Hepatocyte (in vitro differentiated cells): ENCODE data around the gene MAP3K20. TPM values are rescaled to one million over a fixed set of nuclear protein-coding genes. Genes with fewer than 3 reads are reported as not detected.
A peak's percentile ranks its signal among the peaks of the same experiment; 100 is the strongest.

ENCODE experiments used
- DNase-seq: peaks from one replicate; pipeline ENCODE4 v3.0.0-alpha.2; 2016; ENCODE audit warnings: low spot score
- H2AFZ ChIP-seq: fragments of 200-600 bp; sonication (generic); 2 replicates; pipeline ENCODE4 v1.6.0; 2016; ENCODE audit warnings: antibody characterized with exemption, mild to moderate bottlenecking
- H3K27ac ChIP-seq: fragments of 200-600 bp; sonication (generic); 2 replicates; pipeline ENCODE4 v1.5.1; 2016; ENCODE audit warnings: mild to moderate bottlenecking
- H3K27me3 ChIP-seq: fragments of 200-600 bp; sonication (generic); 2 replicates; pipeline ENCODE4 v1.6.1; 2016
- H3K36me3 ChIP-seq: fragments of 200-600 bp; sonication (generic); replicated peaks from 2 replicates; pipeline ENCODE4 v1.5.1; 2016; ENCODE audit warnings: low read depth; ENCODE audit not compliant: insufficient read depth
- H3K4me1 ChIP-seq: fragments of 200-600 bp; sonication (generic); 2 replicates; pipeline ENCODE4 v1.5.1; 2016; ENCODE audit warnings: mild to moderate bottlenecking, moderate library complexity; ENCODE audit not compliant: insufficient read depth
- H3K4me2 ChIP-seq: fragments of 200-600 bp; sonication (generic); 2 replicates; pipeline ENCODE4 v1.6.0; 2016
- H3K4me3 ChIP-seq: fragments of 200-600 bp; sonication (generic); 2 replicates; pipeline ENCODE4 v1.5.1; 2016; ENCODE audit warnings: mild to moderate bottlenecking
- H3K79me2 ChIP-seq: fragments of 200-600 bp; sonication (generic); 2 replicates; pipeline ENCODE4 v1.6.0; 2017; ENCODE audit warnings: mild to moderate bottlenecking
- H3K9me2 ChIP-seq: fragments of 200-600 bp; sonication (generic); replicated peaks from 2 replicates; pipeline ENCODE4 v1.6.0; 2017; ENCODE audit warnings: mild to moderate bottlenecking; ENCODE audit not compliant: insufficient read depth
- H3K9me3 ChIP-seq: fragments of 200-600 bp; sonication (generic); 2 replicates; pipeline ENCODE4 v1.5.1; 2016; ENCODE audit warnings: low read depth, mild to moderate bottlenecking
- H4K20me1 ChIP-seq: fragments of 200-600 bp; sonication (generic); 2 replicates; pipeline ENCODE4 v1.6.0; 2016; ENCODE audit warnings: mild to moderate bottlenecking; ENCODE audit not compliant: insufficient read depth, poor library complexity, severe bottlenecking
- CTCF ChIP-seq: fragments of 200-600 bp; sonication (generic); IDR thresholded peaks from 2 replicates; pipeline ENCODE4 v1.5.1; 2016; ENCODE audit warnings: antibody characterized with exemption, mild to moderate bottlenecking; ENCODE audit not compliant: poor library complexity
- EZH2 ChIP-seq: fragments of 200-600 bp; sonication (generic); IDR thresholded peaks from 2 replicates; pipeline ENCODE4 v1.6.1; 2016; ENCODE audit warnings: antibody characterized with exemption, mild to moderate bottlenecking, borderline replicate concordance
- EZH2phosphoT487 ChIP-seq: fragments of 200-600 bp; sonication (generic); IDR thresholded peaks from one replicate; pipeline ENCODE4 v1.6.1; 2018; ENCODE audit warnings: antibody characterized with exemption, mild to moderate bottlenecking, low read depth, moderate library complexity; ENCODE audit not compliant: unreplicated experiment, severe bottlenecking
- WGBS: methylation state at CpG from one replicate; pipeline ENCODE4 v1.1.6; 2016; ENCODE audit warnings: low lambda C conversion rate; ENCODE audit errors: missing lambda C conversion rate; 5-methylcytosine and 5-hydroxymethylcytosine counted together
- polyA plus RNA-seq: library from polyadenylated mRNA; unstranded; fragments of >200 nt; fragmentation: Nextera tagmentation; extraction: Ambion mirVana; gene quantifications from 2 replicates; pipeline ENCODE4 v1.2.1, GENCODE V29; 2016
- total RNA-seq: library from RNA; depleted of rRNA; stranded (reverse); fragments of >200 nt; gene quantifications from 2 replicates; pipeline ENCODE4 v1.2.3, GENCODE V29; 2014

Gene MAP3K20
- total and polyA plus RNA-seq, 2 experiments from 2014 or later, result 16.5 to 23.3 TPM

GRCh38 chr2:173045181-173045580 is 30.5 kb upstream of the MAP3K20 start:
- Histone ChIP-seq H3K9me2 (no peaks in the 10 kb centered on the region), H2AFZ (no peak overlapping the region), H3K36me3 (no peaks in the 10 kb centered on the region), H4K20me1 (no peaks in the 10 kb centered on the region), H3K4me3 (no peak overlapping the region), H3K4me1 (peaks cover 27% of the 10 kb centered on the region), H3K4me2 (no peak overlapping the region), H3K27me3 (no peaks in the 10 kb centered on the region), H3K79me2 (no peaks in the 10 kb centered on the region), H3K27ac (peak overlapping the region; percentile 14), H3K9me3 (no peaks in the 10 kb centered on the region)
- 66% methylated on average over 2 of the region's 2 CpGs for WGBS
- DNase-seq, result no peak
- TF ChIP-seq EZH2 (no peak), CTCF (no peak), EZH2phosphoT487 (no peak)

- Histone ChIP-seq H3K27ac (peak overlapping the region; percentile 81), H3K27me3 (no peaks in the 10 kb centered on the region), H3K4me3 (no peak overlapping the region), H3K4me1 (peaks cover 34% of the 10 kb centered on the region), H4K20me1 (no peaks in the 10 kb centered on the region), H3K4me2 (no peak overlapping the region), H3K36me3 (no peaks in the 10 kb centered on the region), H3K9me3 (no peaks in the 10 kb centered on the region), H3K79me2 (no peaks in the 10 kb centered on the region), H2AFZ (no peak overlapping the region), H3K9me2 (no peaks in the 10 kb centered on the region)
- DNase-seq, result peak; percentile 25
- no peak for TF ChIP-seq EZH2phosphoT487
- no peak for TF ChIP-seq CTCF
- TF ChIP-seq EZH2, result no peak
- 80% methylated on average over 3 of the region's 3 CpGs for WGBS
These were observed 27.1 kb upstream of the MAP3K20 start for GRCh38 chr2:173048522-173048896.

GRCh38 chr2:173048897-173049661 is 26.6 kb upstream of the MAP3K20 start:
- no peaks in the 10 kb centered on the region for H3K9me3 ChIP-seq
- H3K4me3 ChIP-seq, result no peak overlapping the region
- no peaks in the 10 kb centered on the region for H3K27me3 ChIP-seq
- H3K36me3 ChIP-seq, result no peaks in the 10 kb centered on the region
- peak; percentile 82 for DNase-seq
- H4K20me1 ChIP-seq, result no peaks in the 10 kb centered on the region
- H3K4me1 ChIP-seq, result peaks cover 34% of the 10 kb centered on the region
- H3K4me2 ChIP-seq, result peak overlapping the region; percentile 52
- H3K27ac ChIP-seq, result peak overlapping the region; percentile 81
- H3K79me2 ChIP-seq, result no peaks in the 10 kb centered on the region
- 24% methylated on average over 4 of the region's 4 CpGs for WGBS
- no peak overlapping the region for H2AFZ ChIP-seq
- TF ChIP-seq CTCF (no peak), EZH2 (no peak), EZH2phosphoT487 (no peak)
- H3K9me2 ChIP-seq, result no peaks in the 10 kb centered on the region
